HepG2 (cell line): ENCODE data around the gene HAGHL. TPM values are rescaled to one million over a fixed set of nuclear protein-coding genes. Genes with fewer than 3 reads are reported as not detected.
A peak's percentile ranks its signal among the peaks of the same experiment; 100 is the strongest.

ENCODE experiments used
- ATAC-seq: fragments of 200-7000 bp; cut with Tn5 transposase; 3 replicates; pipeline ENCODE4 v1.9.1; 2020; ENCODE audit warnings: mild to moderate bottlenecking, moderate library complexity
- BruUV-seq: library from RNA; stranded (reverse); fragments of 400-500 nt; replicated peaks from 2 replicates; lab custom pipeline; 2021; lab: Mats Ljungman, UMichigan
- CTCF ChIA-PET: fragments of 300-600 bp; formaldehyde crosslinking; extraction: SDS; loops from one replicate; lab custom pipeline; 2021; ENCODE audit warnings: low total read pairs, inconsistent platforms, low intra/inter-chr PET ratio; lab: Yijun Ruan, JAX
- POLR2A ChIA-PET: fragments of 350-600 bp; sonication (Branson Sonifier 250); formaldehyde crosslinking; loops from one replicate; lab custom pipeline; 2020; ENCODE audit warnings: antibody characterized with exemption, inconsistent platforms; lab: Yijun Ruan, JAX
- DNase-seq: peaks from one replicate; pipeline ENCODE4 v3.0.0-alpha.2; 2015; ENCODE audit warnings: low spot score
- FAIRE-seq: peaks from 3 replicates; lab custom pipeline; 2011; peaks lifted over from hg19 to GRCh38; lab: Jason Lieb, UNC
- H2AFZ ChIP-seq: one replicate; pipeline ENCODE4 v1.6.1; 2011; ENCODE audit warnings: low read length, inconsistent platforms
- H3K27ac ChIP-seq: fragments of 300-600 bp; 3 replicates; pipeline ENCODE4 v1.8.0; 2011; ENCODE audit warnings: mixed run types, mild to moderate bottlenecking, mixed read lengths, low read length, inconsistent platforms; ENCODE audit not compliant: insufficient read depth; ENCODE audit errors: extremely low read length
- H3K27me3 ChIP-seq, 2 experiments: fragments of 200-600 bp in 1 of 2; 2 replicates in 1 of 2; 3 replicates in 1 of 2; pipeline versions ENCODE4 v1.6.0 to v1.8.0; 2011; ENCODE audit warnings: low read length in 2 of 2, mild to moderate bottlenecking in 2 of 2, moderate library complexity in 2 of 2, inconsistent platforms in 1 of 2; ENCODE audit not compliant: insufficient read depth in 2 of 2, control insufficient read depth in 1 of 2
- H3K36me3 ChIP-seq, 2 experiments: fragments of 200-600 bp in 1 of 2; replicated peaks in 1 of 2; 2 replicates in 1 of 2; 3 replicates in 1 of 2; pipeline versions ENCODE4 v1.5.1 to v1.8.0; 2011; ENCODE audit warnings: low read length in 2 of 2, inconsistent platforms in 1 of 2; ENCODE audit not compliant: insufficient read depth in 2 of 2, control insufficient read depth in 1 of 2
- H3K4me1 ChIP-seq: 2 replicates; pipeline ENCODE4 v1.5.1; 2012; ENCODE audit warnings: low read length, inconsistent platforms; ENCODE audit not compliant: insufficient read depth
- H3K4me2 ChIP-seq: 2 replicates; pipeline ENCODE4 v1.6.0; 2011; ENCODE audit warnings: low read depth, low read length, inconsistent platforms
- H3K4me3 ChIP-seq, 3 experiments: fragments of 200-600 bp in 1 of 3; sonication (generic), shearing (Covaris generic) in 1 of 3; replicated peaks in 1 of 3; 2 replicates each; pipeline ENCODE4 v1.5.1; 2011 to 2016; ENCODE audit warnings: low read length in 3 of 3, inconsistent platforms in 2 of 3, low read depth in 2 of 3, mild to moderate bottlenecking in 2 of 3, control low read depth in 1 of 3, mixed read lengths in 1 of 3; ENCODE audit not compliant: insufficient read depth in 1 of 3
- H3K79me2 ChIP-seq: one replicate; pipeline ENCODE4 v1.6.1; 2011; ENCODE audit warnings: low read length, inconsistent platforms; ENCODE audit not compliant: insufficient read depth
- H3K9ac ChIP-seq: 2 replicates; pipeline ENCODE4 v1.6.0; 2011; ENCODE audit warnings: mild to moderate bottlenecking, low read depth, low read length, inconsistent platforms; ENCODE audit not compliant: insufficient read depth
- H3K9me3 ChIP-seq: 2 replicates; pipeline ENCODE4 v1.5.1; 2012; ENCODE audit warnings: mild to moderate bottlenecking, low read length
- H4K20me1 ChIP-seq: 2 replicates; pipeline ENCODE4 v1.6.0; 2011; ENCODE audit warnings: inconsistent platforms, mild to moderate bottlenecking, low read length, moderate library complexity; ENCODE audit not compliant: insufficient read depth
- AGO1 ChIP-seq: fragments of 200-400 bp; formaldehyde crosslinking; IDR thresholded peaks from 2 replicates; pipeline ENCODE4 v1.6.1; 2017; ENCODE audit warnings: mild to moderate bottlenecking, low read depth, low read length, moderate library complexity; ENCODE audit not compliant: poor library complexity, severe bottlenecking
- AGO2 ChIP-seq: fragments of 200-400 bp; formaldehyde crosslinking; optimal IDR thresholded peaks from 2 replicates; pipeline ENCODE3; 2017; ENCODE audit warnings: mild to moderate bottlenecking, low read depth, low read length, moderate library complexity
- KDM2A ChIP-seq: sonication (generic); formaldehyde crosslinking; IDR thresholded peaks from 2 replicates; pipeline ENCODE4 v1.4.0; 2020; ENCODE audit warnings: low read depth, missing genetic modification reagents, borderline replicate concordance
- NRL ChIP-seq: sonication (generic); formaldehyde crosslinking; IDR thresholded peaks from 2 replicates; pipeline ENCODE4 v1.5.0; 2020; ENCODE audit warnings: missing genetic modification reagents, mild to moderate bottlenecking, moderate library complexity, borderline replicate concordance
- POLR2G ChIP-seq: fragments of 200-400 bp; formaldehyde crosslinking; IDR thresholded peaks from 2 replicates; pipeline ENCODE4 v1.6.1; 2018; ENCODE audit warnings: mild to moderate bottlenecking, low read depth, low read length, moderate library complexity
- XRCC5 ChIP-seq: fragments of 200-400 bp; formaldehyde crosslinking; optimal IDR thresholded peaks from 2 replicates; pipeline ENCODE3; 2017; ENCODE audit warnings: mild to moderate bottlenecking, low read length
- ZNF776 ChIP-seq: sonication (generic); formaldehyde crosslinking; IDR thresholded peaks from 2 replicates; pipeline ENCODE4 v1.4.0; 2020; ENCODE audit warnings: mild to moderate bottlenecking, missing genetic modification reagents
- WGBS: methylation state at CpG from one replicate; pipeline ENCODE4 v1.1.6; 2017; ENCODE audit warnings: low lambda C conversion rate; 5-methylcytosine and 5-hydroxymethylcytosine counted together
- in situ Hi-C: cut with HindIII; loops from 2 replicates; pipeline ENCODE4 v1.10.0; 2017; ENCODE audit warnings: low pct_unique_long_range_greater_than_20kb; ENCODE audit not compliant: extremely low pct_ligation_motif_present
- intact Hi-C: fragments of 100-400 bp; cut with micrococcal nuclease; formaldehyde crosslinking; loops from one replicate; pipeline ENCODE4 v1.10.0; 2022; ENCODE audit not compliant: unreplicated experiment
- polyA plus RNA-seq, 8 experiments: library from polyadenylated mRNA; depleted of rRNA in 3 of 8; stranded (reverse) in 7 of 8; unstranded in 1 of 8; fragments of >200 nt; fragmentation: Illumina TruSeq in 4 of 8; extraction: Trizol in 4 of 8; gene quantifications; 2 replicates each; pipeline versions ENCODE4 v1.2.1 to v1.2.3, GENCODE V29; 2011 to 2016; ENCODE audit warnings: low read depth in 4 of 8, missing spikeins in 1 of 8, mixed read lengths in 1 of 8; ENCODE audit not compliant: insufficient read depth in 1 of 8
- total RNA-seq, 5 experiments: library from RNA; depleted of rRNA; stranded (reverse); fragments of >200 nt; fragmentation: Illumina TruSeq; extraction: Trizol; gene quantifications; 2 replicates each; pipeline ENCODE4 v1.2.3, GENCODE V29; 2016; ENCODE audit warnings: low read depth in 1 of 5
- TF ChIP-seq, protein P1 (sequence below): sonication (generic); formaldehyde crosslinking; IDR thresholded peaks from 2 replicates; pipeline ENCODE4 v1.4.0; 2020; ENCODE audit warnings: missing genetic modification reagents, borderline replicate concordance
- TF ChIP-seq, protein P2 (sequence below): sonication (generic); formaldehyde crosslinking; IDR thresholded peaks from 2 replicates; pipeline ENCODE4 v1.4.0; 2020; ENCODE audit warnings: missing genetic modification reagents, low read depth, mild to moderate bottlenecking, borderline replicate concordance

Gene HAGHL
- total and polyA plus RNA-seq, 2 of the 13 experiments (the other 11 are each of a cell fraction or from before 2014, with no cell fraction given): 3.4 to 8.4 TPM

- TF ChIP-seq NRL (CRISPR knock-in tag) (0 out of 2 replicates have a peak, but pooled peaks have one; percentile 4), ZNF776 (CRISPR knock-in tag) (0 out of 2 replicates have a peak, but pooled peaks have one; percentile 0), AGO1 (peak; percentile 56), POLR2G (peak; percentile 6; the same call in 1 of the 2 replicates), AGO2 (peak; percentile 51), KDM2A (peak; percentile 45; the same call in 1 of the 2 replicates), XRCC5 (no peak)
- TF ChIP-seq, protein P1, sequence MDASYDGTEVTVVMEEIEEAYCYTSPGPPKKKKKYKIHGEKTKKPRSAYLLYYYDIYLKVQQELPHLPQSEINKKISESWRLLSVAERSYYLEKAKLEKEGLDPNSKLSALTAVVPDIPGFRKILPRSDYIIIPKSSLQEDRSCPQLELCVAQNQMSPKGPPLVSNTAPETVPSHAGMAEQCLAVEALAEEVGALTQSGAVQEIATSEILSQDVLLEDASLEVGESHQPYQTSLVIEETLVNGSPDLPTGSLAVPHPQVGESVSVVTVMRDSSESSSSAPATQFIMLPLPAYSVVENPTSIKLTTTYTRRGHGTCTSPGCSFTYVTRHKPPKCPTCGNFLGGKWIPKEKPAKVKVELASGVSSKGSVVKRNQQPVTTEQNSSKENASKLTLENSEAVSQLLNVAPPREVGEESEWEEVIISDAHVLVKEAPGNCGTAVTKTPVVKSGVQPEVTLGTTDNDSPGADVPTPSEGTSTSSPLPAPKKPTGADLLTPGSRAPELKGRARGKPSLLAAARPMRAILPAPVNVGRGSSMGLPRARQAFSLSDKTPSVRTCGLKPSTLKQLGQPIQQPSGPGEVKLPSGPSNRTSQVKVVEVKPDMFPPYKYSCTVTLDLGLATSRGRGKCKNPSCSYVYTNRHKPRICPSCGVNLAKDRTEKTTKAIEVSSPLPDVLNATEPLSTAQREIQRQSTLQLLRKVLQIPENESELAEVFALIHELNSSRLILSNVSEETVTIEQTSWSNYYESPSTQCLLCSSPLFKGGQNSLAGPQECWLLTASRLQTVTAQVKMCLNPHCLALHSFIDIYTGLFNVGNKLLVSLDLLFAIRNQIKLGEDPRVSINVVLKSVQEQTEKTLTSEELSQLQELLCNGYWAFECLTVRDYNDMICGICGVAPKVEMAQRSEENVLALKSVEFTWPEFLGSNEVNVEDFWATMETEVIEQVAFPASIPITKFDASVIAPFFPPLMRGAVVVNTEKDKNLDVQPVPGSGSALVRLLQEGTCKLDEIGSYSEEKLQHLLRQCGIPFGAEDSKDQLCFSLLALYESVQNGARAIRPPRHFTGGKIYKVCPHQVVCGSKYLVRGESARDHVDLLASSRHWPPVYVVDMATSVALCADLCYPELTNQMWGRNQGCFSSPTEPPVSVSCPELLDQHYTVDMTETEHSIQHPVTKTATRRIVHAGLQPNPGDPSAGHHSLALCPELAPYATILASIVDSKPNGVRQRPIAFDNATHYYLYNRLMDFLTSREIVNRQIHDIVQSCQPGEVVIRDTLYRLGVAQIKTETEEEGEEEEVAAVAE (CRISPR knock-in tag): no peak
- TF ChIP-seq, protein P2, sequence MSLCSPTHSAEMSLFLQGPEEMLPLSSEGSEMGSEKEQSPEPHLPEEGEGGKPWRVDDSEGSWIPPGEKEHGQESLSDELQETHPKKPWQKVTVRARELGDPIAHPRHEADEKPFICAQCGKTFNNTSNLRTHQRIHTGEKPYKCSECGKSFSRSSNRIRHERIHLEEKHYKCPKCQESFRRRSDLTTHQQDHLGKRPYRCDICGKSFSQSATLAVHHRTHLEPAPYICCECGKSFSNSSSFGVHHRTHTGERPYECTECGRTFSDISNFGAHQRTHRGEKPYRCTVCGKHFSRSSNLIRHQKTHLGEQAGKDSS (CRISPR knock-in tag): no peak
- no peak for FAIRE-seq
- no peak for ATAC-seq
- Histone ChIP-seq H3K79me2 (no peaks in the 10 kb centered on the region), H3K36me3 (no peaks in the 10 kb centered on the region), H3K4me1 (peaks cover 19% of the 10 kb centered on the region), H3K4me3 (no peak overlapping the region), H3K27ac (no peak overlapping the region), H2AFZ (no peak overlapping the region), H3K4me2 (no peak overlapping the region), H3K27me3 (peaks cover 0 to 3% of the 10 kb centered on the region in 2 experiments; a peak in 1 of 5 replicates), H3K9ac (no peak overlapping the region), H3K9me3 (no peaks in the 10 kb centered on the region), H4K20me1 (no peaks in the 10 kb centered on the region)
- in situ Hi-C loops (no loop called here), intact Hi-C loops (no loop called here)
- no TSS peak for BruUV-seq
- WGBS: 81% methylated on average over 3 of the region's 23 CpGs
- POLR2A ChIA-PET: interaction anchor here (1.2 to 2.6 kb wide), 3 partner anchors 10 to 35 kb away, joined by 3 to 14 read pairs (median 7); partner anchors contain the start of genes CIAO3 and MSLN
- DNase-seq: no peak
- CTCF ChIA-PET: no interaction called here
These were observed 1.3 kb upstream of the HAGHL start for GRCh38 chr16:725463-726187.
